SK-N-SH treated with all-trans-retinoic acid at 6 μM for 48 hours (cell line): ENCODE results near the gene SLMAP.

Experiments
- CSDC2 ChIP-seq: fragments of 250-450 bp; sonication (Bioruptor Pico); IDR thresholded peaks from 2 replicates; pipeline ENCODE4 v1.5.0; 2020; ENCODE audit warnings: mild to moderate bottlenecking, moderate library complexity
- ESRRG ChIP-seq: fragments of 250-450 bp; sonication (Bioruptor Pico); IDR thresholded peaks from 2 replicates; pipeline ENCODE4 v1.6.1; 2021; ENCODE audit warnings: mild to moderate bottlenecking
- GLIS3 ChIP-seq: fragments of 250-450 bp; sonication (Bioruptor Pico); IDR thresholded peaks from 2 replicates; pipeline ENCODE4 v1.5.0; 2020; ENCODE audit warnings: mild to moderate bottlenecking, moderate library complexity
- ISL1 ChIP-seq: fragments of 250-450 bp; sonication (Bioruptor Pico); IDR thresholded peaks from 2 replicates; pipeline ENCODE4 v2.1.2; 2022; ENCODE audit warnings: mild to moderate bottlenecking, moderate library complexity
- OSR1 ChIP-seq: fragments of 250-450 bp; sonication (Bioruptor Pico); IDR thresholded peaks from 2 replicates; pipeline ENCODE4 v1.8.0; 2022; ENCODE audit warnings: moderate library complexity, mild to moderate bottlenecking, inconsistent platforms
- PATZ1 ChIP-seq: fragments of 250-450 bp; sonication (Bioruptor Pico); IDR thresholded peaks from 2 replicates; pipeline ENCODE4 v1.8.0; 2020; ENCODE audit warnings: mild to moderate bottlenecking, moderate library complexity, borderline replicate concordance
- ZFP3 ChIP-seq: fragments of 250-450 bp; sonication (Bioruptor Pico); IDR thresholded peaks from 2 replicates; pipeline ENCODE4 v1.5.0; 2020; ENCODE audit warnings: mild to moderate bottlenecking, moderate library complexity
- ZFP30 ChIP-seq: fragments of 450-650 bp; formaldehyde crosslinking; IDR thresholded peaks from 2 replicates; pipeline ENCODE4 v1.5.0; 2022; ENCODE audit warnings: mild to moderate bottlenecking, moderate library complexity
- ZNF565 ChIP-seq: fragments of 450-650 bp; formaldehyde crosslinking; conservative IDR thresholded peaks from 2 replicates; pipeline ENCODE4 v1.5.0; 2020; ENCODE audit warnings: low read depth, mild to moderate bottlenecking, moderate library complexity
- ZNF8 ChIP-seq: fragments of 450-650 bp; formaldehyde crosslinking; IDR thresholded peaks from 2 replicates; pipeline ENCODE4 v1.5.0; 2020; ENCODE audit warnings: mild to moderate bottlenecking, moderate library complexity
- TF ChIP-seq, protein P1 (sequence below): fragments of 250-450 bp; sonication (Bioruptor Pico); IDR thresholded peaks from 2 replicates; pipeline ENCODE4 v1.5.1; 2021; ENCODE audit warnings: mild to moderate bottlenecking, moderate library complexity

DNA sequence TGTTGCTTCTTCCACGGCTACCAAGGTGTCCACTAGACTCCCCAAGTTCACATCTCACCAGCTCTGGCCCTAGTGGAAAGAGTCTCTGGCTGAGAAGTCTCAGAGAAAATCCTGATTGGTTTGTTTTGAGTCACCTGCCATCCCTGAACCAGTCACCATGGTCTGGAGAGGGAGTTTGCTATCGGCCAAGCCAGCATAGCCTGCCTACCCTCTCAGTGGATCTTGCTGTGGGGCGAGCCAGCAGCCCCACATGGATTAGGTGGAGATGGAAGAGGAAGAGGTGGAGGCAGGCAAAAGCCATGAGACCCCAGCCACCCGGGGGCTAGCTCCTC is 204.0 kb downstream of the SLMAP start:
- TF ChIP-seq ZFP3 (CRISPR knock-in tag) (no peak), ZNF565 (CRISPR knock-in tag) (no peak), ZNF8 (no peak), ZFP30 (CRISPR knock-in tag) (no peak), CSDC2 (no peak), PATZ1 (no peak), ISL1 (CRISPR knock-in tag) (no peak), OSR1 (no peak), GLIS3 (no peak), ESRRG (CRISPR knock-in tag) (no peak)
- TF ChIP-seq, protein P1, sequence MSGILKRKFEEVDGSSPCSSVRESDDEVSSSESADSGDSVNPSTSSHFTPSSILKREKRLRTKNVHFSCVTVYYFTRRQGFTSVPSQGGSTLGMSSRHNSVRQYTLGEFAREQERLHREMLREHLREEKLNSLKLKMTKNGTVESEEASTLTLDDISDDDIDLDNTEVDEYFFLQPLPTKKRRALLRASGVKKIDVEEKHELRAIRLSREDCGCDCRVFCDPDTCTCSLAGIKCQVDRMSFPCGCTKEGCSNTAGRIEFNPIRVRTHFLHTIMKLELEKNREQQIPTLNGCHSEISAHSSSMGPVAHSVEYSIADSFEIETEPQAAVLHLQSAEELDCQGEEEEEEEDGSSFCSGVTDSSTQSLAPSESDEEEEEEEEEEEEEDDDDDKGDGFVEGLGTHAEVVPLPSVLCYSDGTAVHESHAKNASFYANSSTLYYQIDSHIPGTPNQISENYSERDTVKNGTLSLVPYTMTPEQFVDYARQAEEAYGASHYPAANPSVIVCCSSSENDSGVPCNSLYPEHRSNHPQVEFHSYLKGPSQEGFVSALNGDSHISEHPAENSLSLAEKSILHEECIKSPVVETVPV (CRISPR knock-in tag) = no peak
